Testis (tissue), 2 donors: Measurements from ENCODE around the gene AGAP1.

ENCODE experiments used
- POLR2A ChIP-seq: fragments of 450-650 bp; IDR thresholded peaks from one replicate; pipeline ENCODE4 v1.6.1; 2017; ENCODE audit warnings: antibody characterized with exemption, mild to moderate bottlenecking, moderate library complexity
- TF ChIP-seq, protein P1 (sequence below), 3 experiments: fragments of 450-650 bp in 2 of 3; fragments of 200-600 bp in 1 of 3; sonication (generic) in 1 of 3; IDR thresholded peaks; one replicate each; pipeline ENCODE4 v1.5.1; 2016 to 2019; ENCODE audit warnings: antibody characterized with exemption in 3 of 3, mild to moderate bottlenecking in 2 of 3, moderate library complexity in 1 of 3

- TF ChIP-seq POLR2A, result no peak
- TF ChIP-seq, protein P1, sequence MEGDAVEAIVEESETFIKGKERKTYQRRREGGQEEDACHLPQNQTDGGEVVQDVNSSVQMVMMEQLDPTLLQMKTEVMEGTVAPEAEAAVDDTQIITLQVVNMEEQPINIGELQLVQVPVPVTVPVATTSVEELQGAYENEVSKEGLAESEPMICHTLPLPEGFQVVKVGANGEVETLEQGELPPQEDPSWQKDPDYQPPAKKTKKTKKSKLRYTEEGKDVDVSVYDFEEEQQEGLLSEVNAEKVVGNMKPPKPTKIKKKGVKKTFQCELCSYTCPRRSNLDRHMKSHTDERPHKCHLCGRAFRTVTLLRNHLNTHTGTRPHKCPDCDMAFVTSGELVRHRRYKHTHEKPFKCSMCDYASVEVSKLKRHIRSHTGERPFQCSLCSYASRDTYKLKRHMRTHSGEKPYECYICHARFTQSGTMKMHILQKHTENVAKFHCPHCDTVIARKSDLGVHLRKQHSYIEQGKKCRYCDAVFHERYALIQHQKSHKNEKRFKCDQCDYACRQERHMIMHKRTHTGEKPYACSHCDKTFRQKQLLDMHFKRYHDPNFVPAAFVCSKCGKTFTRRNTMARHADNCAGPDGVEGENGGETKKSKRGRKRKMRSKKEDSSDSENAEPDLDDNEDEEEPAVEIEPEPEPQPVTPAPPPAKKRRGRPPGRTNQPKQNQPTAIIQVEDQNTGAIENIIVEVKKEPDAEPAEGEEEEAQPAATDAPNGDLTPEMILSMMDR (IDR thresholded peaks at IDR 0.05), result no peak
These were observed 346.1 kb downstream of the AGAP1 start for GRCh38 chr2:235839974-235840373.
